H1 (cell line): ENCODE measurements around the gene MCHR1. TPM values are rescaled to one million over a fixed set of nuclear protein-coding genes. Genes with fewer than 3 reads are reported as not detected.

Source experiments
- CHD2 ChIP-seq: IDR thresholded peaks from 2 replicates; pipeline ENCODE4 v1.6.1; 2012; ENCODE audit warnings: low read length, improper control_type of control experiment
- CHD7 ChIP-seq: fragments of 300-600 bp; sonication (generic); IDR thresholded peaks from 2 replicates; pipeline ENCODE4 v1.7.1; 2012; ENCODE audit warnings: low read length, moderate library complexity, mild to moderate bottlenecking, inconsistent platforms; ENCODE audit not compliant: insufficient replicate concordance
- CREB1 ChIP-seq: IDR thresholded peaks from 2 replicates; pipeline ENCODE4 v1.6.1; 2012; ENCODE audit warnings: inconsistent platforms
- FOSL1 ChIP-seq: IDR thresholded peaks from 2 replicates; pipeline ENCODE4 v1.6.1; 2011; ENCODE audit warnings: mild to moderate bottlenecking, low read depth, low read length, moderate library complexity; ENCODE audit not compliant: insufficient read depth
- MAFK ChIP-seq: IDR thresholded peaks from 2 replicates; pipeline ENCODE4 v1.6.1; 2012; ENCODE audit warnings: low read depth, mild to moderate bottlenecking, improper control_type of control experiment, low read length
- PHF8 ChIP-seq: fragments of 200-600 bp; sonication (generic); conservative IDR thresholded peaks from 2 replicates; pipeline ENCODE4 v1.7.1; 2012; ENCODE audit warnings: low read depth, mild to moderate bottlenecking, inconsistent platforms, low read length, moderate library complexity
- POU5F1 ChIP-seq: IDR thresholded peaks from 2 replicates; pipeline ENCODE4 v1.6.1; 2011; ENCODE audit warnings: low read depth, mild to moderate bottlenecking, low read length, moderate library complexity
- SIX5 ChIP-seq: IDR thresholded peaks from 2 replicates; pipeline ENCODE4 v1.6.1; 2011; ENCODE audit warnings: mild to moderate bottlenecking, low read depth, low read length
- TAF7 ChIP-seq: optimal IDR thresholded peaks from 2 replicates; pipeline ENCODE3; 2011; ENCODE audit warnings: low read depth, mild to moderate bottlenecking, inconsistent platforms, low read length, moderate library complexity, borderline replicate concordance
- polyA plus RNA-seq, 7 experiments: library from polyadenylated mRNA; depleted of rRNA in 3 of 7; stranded (reverse) in 5 of 7; unstranded in 2 of 7; fragments of >200 nt in 5 of 7; fragments of 200-250 nt in 2 of 7; gene quantifications; 1 replicate in 5 of 7; 2 replicates in 1 of 7; 4 replicates in 1 of 7; pipeline versions ENCODE4 v1.2.1 to v1.2.3, GENCODE V29; 2011 to 2013; ENCODE audit warnings: missing spikeins in 2 of 7, mixed read lengths in 2 of 7
- total RNA-seq: library from RNA; stranded (reverse); fragmentation: NEBNext Ultra II Directional; extraction: Animal tissue kit (Norgen Biotek cat#: 25700); gene quantifications from 2 replicates; pipeline ENCODE4 v1.2.1, GENCODE V29; 2021

Gene MCHR1
- total and polyA plus RNA-seq, 2 of the 8 experiments (the other 6 are each of a cell fraction or from before 2014, with no cell fraction given) = 0.91 to 7.6 TPM

GRCh38 chr22:40666151-40666848, 13.0 kb upstream of the MCHR1 start (continued):
- no peak for TF ChIP-seq CHD7
- no peak for TF ChIP-seq PHF8
- no peak for TF ChIP-seq SIX5
- TF ChIP-seq FOSL1 = no peak
- no peak for TF ChIP-seq MAFK
- TF ChIP-seq CHD2 = no peak
- TF ChIP-seq TAF7 = no peak
- no peak for TF ChIP-seq POU5F1
- TF ChIP-seq CREB1 = no peak
